Neural progenitor cell (in vitro differentiated cells): ENCODE measurements around the gene C2orf78. TPM values are rescaled to one million over a fixed set of nuclear protein-coding genes. Genes with fewer than 3 reads are reported as not detected.
A peak's percentile ranks its signal among the peaks of the same experiment; 100 is the strongest.
"Not testable (repeated sequence)": the region's sequence is repeated elsewhere in the genome, so short reads cannot be mapped to it uniquely, and the experiment has no call there.

ENCODE experiments used
- DNase-seq: peaks from one replicate; pipeline ENCODE4 v3.0.0-alpha.2; 2016; ENCODE audit warnings: low spot score
- H2AFZ ChIP-seq: fragments of 200-600 bp; sonication (generic); replicated peaks from 2 replicates; pipeline ENCODE4 v1.6.1; 2016; ENCODE audit warnings: antibody characterized with exemption
- H3F3A ChIP-seq: fragments of 200-600 bp; sonication (generic); 2 replicates; pipeline ENCODE4 v1.6.1; 2016; ENCODE audit warnings: antibody characterized with exemption, low read depth
- H3K27ac ChIP-seq: fragments of 200-600 bp; sonication (generic); 2 replicates; pipeline ENCODE4 v1.5.1; 2016; ENCODE audit warnings: mild to moderate bottlenecking
- H3K27me3 ChIP-seq: fragments of 200-600 bp; sonication (generic); 2 replicates; pipeline ENCODE4 v1.6.1; 2016; ENCODE audit warnings: mild to moderate bottlenecking, moderate library complexity
- H3K36me3 ChIP-seq: fragments of 200-600 bp; sonication (generic); 2 replicates; pipeline ENCODE4 v1.5.1; 2016
- H3K4me1 ChIP-seq: fragments of 200-600 bp; sonication (generic); 2 replicates; pipeline ENCODE4 v1.6.1; 2016; ENCODE audit warnings: mixed run types
- H3K4me2 ChIP-seq: fragments of 200-600 bp; sonication (generic); 2 replicates; pipeline ENCODE4 v1.6.1; 2016
- H3K4me3 ChIP-seq: fragments of 200-600 bp; sonication (generic); 2 replicates; pipeline ENCODE4 v1.5.1; 2016
- H3K79me2 ChIP-seq: fragments of 200-600 bp; sonication (generic); 2 replicates; pipeline ENCODE4 v1.6.1; 2016; ENCODE audit warnings: low read depth
- H3K9ac ChIP-seq: fragments of 200-600 bp; sonication (generic); 2 replicates; pipeline ENCODE4 v1.6.1; 2016
- H3K9me3 ChIP-seq: fragments of 200-600 bp; sonication (generic); 2 replicates; pipeline ENCODE4 v1.5.1; 2016; ENCODE audit warnings: low read depth
- H4K20me1 ChIP-seq: fragments of 200-600 bp; sonication (generic); 2 replicates; pipeline ENCODE4 v1.6.1; 2016; ENCODE audit warnings: low read depth
- H3K27ac Mint-ChIP-seq: 3 replicates; pipeline ENCODE4 v1.8.0; 2021; ENCODE audit warnings: mixed read lengths
- H3K27me3 Mint-ChIP-seq: 2 replicates; pipeline ENCODE4 v1.8.0; 2022; ENCODE audit warnings: low read depth, mild to moderate bottlenecking, inconsistent platforms, moderate library complexity, mixed read lengths; ENCODE audit not compliant: insufficient read depth
- H3K36me3 Mint-ChIP-seq: 3 replicates; pipeline ENCODE4 v1.8.0; 2021; ENCODE audit warnings: mixed read lengths
- H3K4me1 Mint-ChIP-seq: 3 replicates; pipeline ENCODE4 v1.8.0; 2021; ENCODE audit warnings: mixed read lengths
- H3K4me3 Mint-ChIP-seq: 3 replicates; pipeline ENCODE4 v1.8.0; 2021; ENCODE audit warnings: mild to moderate bottlenecking, moderate library complexity, mixed read lengths
- H3K9me3 Mint-ChIP-seq: 3 replicates; pipeline ENCODE4 v1.8.0; 2020; ENCODE audit warnings: mixed read lengths
- EZH2 ChIP-seq: fragments of 200-600 bp; sonication (generic); IDR thresholded peaks from 2 replicates; pipeline ENCODE4 v1.6.1; 2017; ENCODE audit warnings: antibody characterized with exemption, mild to moderate bottlenecking, moderate library complexity
- EZH2phosphoT487 ChIP-seq: fragments of 200-600 bp; sonication (generic); IDR thresholded peaks from 2 replicates; pipeline ENCODE4 v1.6.1; 2017; ENCODE audit warnings: antibody characterized with exemption
- total RNA-seq: library from RNA; depleted of rRNA; stranded (reverse); fragments of >200 nt; gene quantifications from 2 replicates; pipeline ENCODE4 v1.2.3, GENCODE V29; 2015; ENCODE audit warnings: low replicate concordance
- TF ChIP-seq, protein P1 (sequence below): fragments of 200-600 bp; sonication (generic); IDR thresholded peaks from 2 replicates; pipeline ENCODE4 v1.5.1; 2017; ENCODE audit warnings: antibody characterized with exemption, mild to moderate bottlenecking

C2orf78 gene
- total RNA-seq, 1 donor from 2014 or later: 0.21 TPM

DNA sequence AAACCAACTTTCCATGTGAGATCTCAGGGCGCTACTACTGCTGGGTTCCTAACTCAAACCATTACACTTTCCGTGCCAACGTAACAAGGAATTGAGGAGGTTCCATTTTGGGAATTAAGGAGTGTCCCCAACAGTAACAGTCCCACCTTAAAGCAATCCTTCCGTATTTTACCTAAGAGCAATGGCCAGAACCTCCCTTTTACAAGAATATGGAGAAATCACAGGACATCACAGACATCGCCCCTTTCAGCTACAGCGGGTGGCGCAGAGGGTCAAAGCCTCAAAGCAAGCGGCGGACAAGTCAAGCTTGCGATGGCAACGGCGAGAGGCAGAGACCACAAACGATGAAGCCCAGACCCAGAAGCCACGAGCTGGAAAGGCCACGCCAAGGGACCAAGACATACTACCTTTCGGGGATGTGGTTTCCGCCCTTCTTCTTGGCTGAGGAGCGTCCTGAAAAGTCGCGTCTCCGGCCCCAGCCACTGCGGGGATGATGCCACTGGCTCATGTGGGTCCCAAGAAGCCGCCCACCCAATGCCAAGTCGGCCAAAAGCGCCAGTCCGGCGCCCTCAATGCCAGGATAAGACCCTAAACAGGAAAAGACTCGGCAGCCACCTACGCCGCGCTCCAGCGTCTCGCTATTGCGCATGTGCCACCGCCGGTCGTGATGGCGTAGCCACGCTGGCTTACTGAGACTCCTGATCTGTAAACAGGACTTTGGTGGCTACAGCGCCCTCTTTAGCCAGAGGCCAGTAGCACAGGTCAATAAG is 4.3 kb upstream of the C2orf78 start, which contains the start of gene DUSP11:
DUSP11 (minus strand) TSS at position 637 of the 770 bp plus-strand sequence; CDS start at position 508, 129 bp downstream.
- Mint-ChIP-seq H3K36me3 (peaks cover 3% of the 10 kb centered on the region), H3K4me3 (peak within 1 kb of the TSS; percentile 100), H3K4me1 (peaks cover 9% of the 10 kb centered on the region), H3K9me3 (no peaks in the 10 kb centered on the region), H3K27ac (peak within 1 kb of the TSS; percentile 98), H3K27me3 (no peaks in the 10 kb centered on the region)
- H3K4me3 ChIP-seq: peak within 1 kb of the TSS; percentile 65
- TF ChIP-seq EZH2phosphoT487 (no peak), EZH2 (no peak)
- TF ChIP-seq, protein P1, sequence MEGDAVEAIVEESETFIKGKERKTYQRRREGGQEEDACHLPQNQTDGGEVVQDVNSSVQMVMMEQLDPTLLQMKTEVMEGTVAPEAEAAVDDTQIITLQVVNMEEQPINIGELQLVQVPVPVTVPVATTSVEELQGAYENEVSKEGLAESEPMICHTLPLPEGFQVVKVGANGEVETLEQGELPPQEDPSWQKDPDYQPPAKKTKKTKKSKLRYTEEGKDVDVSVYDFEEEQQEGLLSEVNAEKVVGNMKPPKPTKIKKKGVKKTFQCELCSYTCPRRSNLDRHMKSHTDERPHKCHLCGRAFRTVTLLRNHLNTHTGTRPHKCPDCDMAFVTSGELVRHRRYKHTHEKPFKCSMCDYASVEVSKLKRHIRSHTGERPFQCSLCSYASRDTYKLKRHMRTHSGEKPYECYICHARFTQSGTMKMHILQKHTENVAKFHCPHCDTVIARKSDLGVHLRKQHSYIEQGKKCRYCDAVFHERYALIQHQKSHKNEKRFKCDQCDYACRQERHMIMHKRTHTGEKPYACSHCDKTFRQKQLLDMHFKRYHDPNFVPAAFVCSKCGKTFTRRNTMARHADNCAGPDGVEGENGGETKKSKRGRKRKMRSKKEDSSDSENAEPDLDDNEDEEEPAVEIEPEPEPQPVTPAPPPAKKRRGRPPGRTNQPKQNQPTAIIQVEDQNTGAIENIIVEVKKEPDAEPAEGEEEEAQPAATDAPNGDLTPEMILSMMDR: peak; percentile 87
- peak within 1 kb of the TSS; percentile 92 for H3K4me2 ChIP-seq
- peaks cover 7% of the 10 kb centered on the region for H3K4me1 ChIP-seq
- H3K27me3 ChIP-seq: no peaks in the 10 kb centered on the region
- no peaks in the 10 kb centered on the region for H3K36me3 ChIP-seq
- H3F3A ChIP-seq: no peaks in the 10 kb centered on the region
- H3K9ac ChIP-seq: peak within 1 kb of the TSS; percentile 48
- H3K27ac ChIP-seq: no peak within 1 kb of the TSS
- H3K79me2 ChIP-seq: peaks cover 18% of the 10 kb centered on the region
- DNase-seq: peak; percentile 96
- no peaks in the 10 kb centered on the region for H3K9me3 ChIP-seq
- no peaks in the 10 kb centered on the region for H4K20me1 ChIP-seq
- H2AFZ ChIP-seq: peak within 1 kb of the TSS; percentile 86

DNA sequence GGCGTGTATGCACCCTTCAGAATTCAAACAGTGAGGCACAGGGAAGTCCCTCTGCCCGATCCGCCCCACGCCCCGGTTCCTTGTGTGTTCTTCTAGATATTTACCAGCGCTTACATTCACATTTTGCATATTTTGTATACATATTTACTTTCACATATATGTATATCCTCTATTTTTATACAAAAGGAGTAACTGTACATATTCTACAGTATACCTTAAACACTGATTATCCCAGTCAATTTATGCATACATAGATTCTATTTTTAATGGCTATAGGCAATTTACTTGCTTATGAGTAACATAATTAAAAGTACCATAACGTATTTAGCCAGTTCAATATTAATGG is 3.8 kb upstream of the C2orf78 start:
- peak overlapping the region; percentile 27 for H2AFZ ChIP-seq
- Mint-ChIP-seq H3K27ac (no peak overlapping the region), H3K4me1 (peaks cover 9% of the 10 kb centered on the region), H3K36me3 (peaks cover 3% of the 10 kb centered on the region), H3K9me3 (no peaks in the 10 kb centered on the region), H3K4me3 (peak overlapping the region; percentile 100), H3K27me3 (no peaks in the 10 kb centered on the region)
- H3K27ac ChIP-seq: no peak overlapping the region
- H3K9ac ChIP-seq: no peak overlapping the region
- no peaks in the 10 kb centered on the region for H3K27me3 ChIP-seq
- no peaks in the 10 kb centered on the region for H3K36me3 ChIP-seq
- H3K4me2 ChIP-seq: peak overlapping the region; percentile 46
- TF ChIP-seq, protein P1: no peak
- no peak for TF ChIP-seq EZH2phosphoT487
- TF ChIP-seq EZH2: no peak
- peaks cover 18% of the 10 kb centered on the region for H3K79me2 ChIP-seq
- peak overlapping the region; percentile 65 for H3K4me3 ChIP-seq
- H3K9me3 ChIP-seq: no peaks in the 10 kb centered on the region
- H3K4me1 ChIP-seq: peaks cover 7% of the 10 kb centered on the region
- no peak for DNase-seq
- no peaks in the 10 kb centered on the region for H3F3A ChIP-seq
- no peaks in the 10 kb centered on the region for H4K20me1 ChIP-seq

DNA sequence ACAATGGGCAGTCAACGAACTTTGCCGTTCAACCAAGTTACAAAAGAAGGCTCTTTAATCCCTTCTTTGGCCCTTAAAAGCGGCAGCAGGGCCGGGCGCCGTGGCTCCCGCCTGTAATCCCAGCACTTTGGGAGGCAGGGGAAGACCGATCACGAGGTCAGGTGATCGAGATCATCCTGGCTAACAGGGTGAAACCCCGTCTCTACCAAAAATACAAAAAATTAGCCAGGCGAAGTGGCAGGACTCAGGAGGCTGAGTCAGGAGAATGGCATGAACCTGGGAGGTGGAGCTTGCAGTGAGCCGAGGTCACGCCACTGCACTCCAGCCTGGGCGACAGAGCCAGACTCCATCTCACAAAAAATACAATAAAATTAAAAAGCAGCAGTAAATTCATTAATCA is 581 bp upstream of the C2orf78 start:
- H2AFZ ChIP-seq: peak overlapping the region; percentile 57
- not testable (repeated sequence) for H3K27me3 Mint-ChIP-seq, H3K27ac Mint-ChIP-seq, H3K4me1 ChIP-seq, H3K27me3 ChIP-seq, H3K9me3 ChIP-seq, H3K4me2 ChIP-seq, H3F3A ChIP-seq, H3K27ac ChIP-seq, H3K36me3 Mint-ChIP-seq, H3K4me3 Mint-ChIP-seq, H3K4me3 ChIP-seq, H3K9me3 Mint-ChIP-seq, H3K36me3 ChIP-seq, H3K4me1 Mint-ChIP-seq, H3K9ac ChIP-seq, H4K20me1 ChIP-seq
- DNase-seq: peak; percentile 15
- H3K79me2 ChIP-seq: peaks cover 13% of the 10 kb centered on the region

DNA sequence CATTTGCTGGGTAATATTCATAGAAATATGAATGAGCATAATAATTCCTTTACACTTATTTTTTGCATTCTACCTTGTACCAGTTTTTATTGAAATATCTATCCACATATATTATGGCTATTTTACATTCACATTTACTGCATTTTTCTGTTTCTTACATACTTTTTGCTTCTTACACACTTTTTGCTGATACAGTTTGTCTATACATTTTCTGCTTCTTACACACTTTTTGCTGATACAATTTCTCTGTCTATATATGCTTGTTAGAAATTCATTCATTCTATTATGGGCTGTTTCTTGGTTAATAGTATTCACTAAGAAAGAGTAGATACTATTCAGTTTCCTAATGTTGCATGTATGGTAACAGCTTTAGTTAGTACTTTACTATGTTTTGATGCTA is 27.9 kb downstream of the C2orf78 start:
- Mint-ChIP-seq H3K4me3 (no peak overlapping the region), H3K36me3 (no peaks in the 10 kb centered on the region), H3K27ac (no peak overlapping the region), H3K27me3 (peaks cover 8% of the 10 kb centered on the region), H3K4me1 (no peaks in the 10 kb centered on the region), H3K9me3 (no peaks in the 10 kb centered on the region)
- Histone ChIP-seq H3K9ac (no peak overlapping the region), H3K27me3 (peaks cover 50% of the 10 kb centered on the region), H2AFZ (no peak overlapping the region), H3K4me1 (no peaks in the 10 kb centered on the region), H3K79me2 (no peaks in the 10 kb centered on the region), H3K27ac (no peak overlapping the region), H4K20me1 (no peaks in the 10 kb centered on the region), H3K9me3 (no peaks in the 10 kb centered on the region), H3K36me3 (no peaks in the 10 kb centered on the region), H3F3A (no peaks in the 10 kb centered on the region), H3K4me3 (no peak overlapping the region), H3K4me2 (no peak overlapping the region)
- no peak for DNase-seq
- TF ChIP-seq EZH2 (no peak), EZH2phosphoT487 (no peak)
- TF ChIP-seq, protein P1: no peak
